ENCODE measurements around the gene FAM72C.
"Not testable (repeated sequence)": the region's sequence is repeated elsewhere in the genome, so short reads cannot be mapped to it uniquely, and the experiment has no call there.

The FAM72C gene

DNA sequence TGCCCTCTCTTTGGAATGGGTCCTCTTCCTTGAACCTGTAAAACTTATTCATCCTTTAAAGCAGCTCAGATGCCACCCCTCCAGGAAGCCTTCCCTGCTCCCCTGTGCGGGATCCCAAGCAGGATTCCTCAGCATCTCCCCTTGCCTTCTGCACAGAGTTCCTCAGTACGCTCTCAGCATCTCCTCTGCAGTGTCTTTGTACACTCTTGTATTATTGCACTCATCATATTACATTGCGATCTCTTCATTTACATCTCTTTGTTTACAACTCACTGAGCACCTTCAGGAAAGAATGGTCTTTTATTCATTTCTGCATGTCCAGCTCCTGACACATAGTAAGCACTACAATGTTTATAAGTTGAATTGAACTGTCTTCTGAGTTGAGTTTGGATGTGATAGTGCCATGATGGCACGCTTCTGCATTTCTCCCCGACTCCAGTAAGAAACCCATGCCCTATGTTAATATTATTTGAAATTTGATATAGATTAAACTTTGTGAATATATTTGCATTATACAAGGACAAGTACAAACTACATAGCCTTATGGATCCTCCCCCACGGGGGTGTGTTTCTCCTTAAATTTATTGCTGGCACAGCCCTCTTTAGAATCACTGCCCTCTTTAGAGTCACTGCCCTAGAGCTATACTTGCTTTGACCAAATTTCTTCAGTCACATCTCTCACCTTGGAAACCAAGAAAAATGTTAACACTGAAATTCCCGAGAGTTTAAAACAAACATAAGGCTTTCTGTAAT, 13.1 kb upstream of the FAM72C start:
- in situ Hi-C loops (cut with HindIII; ENCODE audit: low sequenced_read_pairs), result not testable (repeated sequence)

- in situ Hi-C loops (cut with HindIII; ENCODE audit: low sequenced_read_pairs), result not testable (repeated sequence)
Observed at GRCh38 chr1:143974416-143974815, 2.6 kb upstream of the FAM72C start.

- in situ Hi-C loops (cut with HindIII; ENCODE audit: low sequenced_read_pairs), result not testable (repeated sequence)
Observed at GRCh38 chr1:143973876-143974414, 2.2 kb upstream of the FAM72C start.

GRCh38 chr1:143972753-143973326, 1.1 kb upstream of the FAM72C start:
- in situ Hi-C loops (cut with HindIII; ENCODE audit: low sequenced_read_pairs), result not testable (repeated sequence)

GRCh38 chr1:143965860-143966259, 5.9 kb downstream of the FAM72C start:
- in situ Hi-C loops (cut with HindIII; ENCODE audit: low sequenced_read_pairs), result not testable (repeated sequence)

GRCh38 chr1:143964294-143964693, 7.5 kb downstream of the FAM72C start:
- in situ Hi-C loops (cut with HindIII; ENCODE audit: low sequenced_read_pairs), result not testable (repeated sequence)

DNA sequence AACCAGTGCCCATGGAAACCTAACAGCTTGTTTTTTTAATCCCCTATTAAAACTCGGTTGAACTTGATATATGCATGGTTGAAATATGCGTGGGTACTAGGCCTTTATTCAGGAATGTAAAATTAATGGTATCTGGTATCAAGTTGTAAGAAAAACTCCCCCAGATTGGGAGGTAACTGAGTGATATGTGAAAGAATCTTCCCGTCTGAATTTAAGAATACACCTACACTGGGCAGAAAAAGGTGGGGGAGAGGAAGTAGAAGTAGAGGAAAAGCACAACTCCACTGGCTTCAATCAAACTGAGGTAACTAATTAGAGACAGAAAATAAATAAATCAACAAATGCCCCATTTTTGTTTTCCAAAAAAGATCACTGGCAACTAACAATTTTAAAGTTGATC, 15.9 kb downstream of the FAM72C start:
- in situ Hi-C loops (cut with HindIII; ENCODE audit: low sequenced_read_pairs), result not testable (repeated sequence)

GRCh38 chr1:143952913-143953312, 18.9 kb downstream of the FAM72C start:
- in situ Hi-C loops (cut with HindIII; ENCODE audit: low sequenced_read_pairs), result not testable (repeated sequence)

- in situ Hi-C loops (cut with HindIII; ENCODE audit: low sequenced_read_pairs), result not testable (repeated sequence)
Observed at GRCh38 chr1:143951485-143952391, 20.0 kb downstream of the FAM72C start.

GRCh38 chr1:143947749-143948148, 24.0 kb downstream of the FAM72C start:
- in situ Hi-C loops (cut with HindIII; ENCODE audit: low sequenced_read_pairs), result not testable (repeated sequence)

DNA sequence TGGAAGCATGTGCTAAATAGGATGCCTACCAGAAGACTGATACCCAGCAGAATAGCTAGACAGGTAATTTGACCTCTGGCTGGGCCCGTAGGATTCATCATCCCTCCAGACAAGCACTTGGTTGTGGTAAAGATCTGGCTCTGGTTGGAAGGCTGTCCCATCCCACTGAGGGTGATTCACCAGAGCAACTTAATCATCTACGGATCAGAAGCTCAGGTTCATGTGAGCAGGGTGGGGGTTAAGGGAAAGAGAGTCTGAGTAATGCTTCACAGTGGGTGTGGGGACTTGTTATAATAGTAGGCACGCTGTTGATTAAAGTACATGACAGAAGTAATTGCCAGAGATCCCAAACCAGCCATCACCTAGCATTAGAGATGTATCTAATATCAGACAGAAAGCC, 26.5 kb downstream of the FAM72C start:
- in situ Hi-C loops (cut with HindIII; ENCODE audit: low sequenced_read_pairs), result not testable (repeated sequence)

DNA sequence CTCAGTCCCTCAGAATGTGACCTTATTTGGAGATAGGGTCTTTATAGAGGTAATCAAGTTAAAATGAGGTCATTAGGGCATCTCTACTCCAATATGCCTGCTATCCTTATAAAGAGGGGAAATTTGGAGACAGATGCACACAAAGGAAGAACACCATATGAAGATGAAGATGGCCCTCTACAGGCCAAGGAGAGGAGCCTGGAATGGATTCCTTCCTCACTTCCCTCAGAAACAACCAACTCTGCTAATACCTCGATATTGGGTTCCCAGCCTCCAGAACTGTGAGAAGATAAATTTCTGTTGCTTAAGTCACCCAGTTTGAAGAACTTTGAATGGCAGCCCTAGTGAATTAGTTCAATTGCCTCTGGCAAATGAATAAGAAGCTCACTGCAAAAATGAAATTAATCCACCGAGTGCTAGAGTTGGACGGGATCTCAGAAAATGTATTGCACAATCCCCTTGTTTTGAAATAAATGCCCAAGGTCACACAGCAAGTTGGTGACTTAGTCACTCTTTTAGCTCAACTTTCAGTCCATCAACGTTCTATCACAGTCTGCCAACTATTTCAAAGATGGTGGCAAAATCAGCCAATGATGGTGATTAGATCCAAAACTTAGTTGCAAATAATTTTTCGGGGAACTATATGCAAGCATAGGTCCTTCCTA, 27.1 kb downstream of the FAM72C start:
- in situ Hi-C loops (cut with HindIII; ENCODE audit: low sequenced_read_pairs), result not testable (repeated sequence)

DNA sequence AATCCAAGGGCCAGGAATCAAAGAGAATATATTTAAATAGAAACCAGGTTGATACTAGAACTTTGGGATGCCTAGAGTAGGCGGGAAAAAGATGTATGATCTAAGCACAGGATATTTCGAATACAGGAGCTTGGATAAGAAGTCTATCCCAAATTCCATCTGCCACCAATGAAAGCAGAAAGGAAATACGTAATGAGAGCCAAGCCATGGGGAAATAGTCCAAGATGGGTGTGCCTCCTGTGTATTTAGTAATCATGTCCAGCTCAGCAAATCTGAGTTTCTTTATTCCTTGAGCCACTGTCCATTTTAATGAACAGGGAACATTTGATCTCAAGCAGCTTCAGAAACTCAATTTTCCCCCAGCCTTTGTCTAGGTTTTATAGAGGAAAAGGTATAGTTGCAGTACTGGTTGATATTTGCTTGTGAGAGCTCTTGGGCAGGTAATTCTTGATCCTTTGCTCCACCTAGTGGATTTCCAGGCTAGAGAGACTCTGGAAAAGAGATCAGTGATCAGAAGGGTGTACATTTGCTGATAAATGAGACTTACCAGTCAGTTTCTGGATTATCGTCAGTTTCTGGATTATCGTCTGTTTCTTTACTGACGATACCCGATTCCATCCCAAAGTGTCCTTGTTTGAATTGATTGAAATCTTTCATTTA, 28.3 kb downstream of the FAM72C start:
- in situ Hi-C loops (cut with HindIII; ENCODE audit: low sequenced_read_pairs), result not testable (repeated sequence)

- in situ Hi-C loops (cut with HindIII; ENCODE audit: low sequenced_read_pairs), result not testable (repeated sequence)
Observed at GRCh38 chr1:143942238-143942860, 29.4 kb downstream of the FAM72C start.

- in situ Hi-C loops (cut with HindIII; ENCODE audit: low sequenced_read_pairs), result not testable (repeated sequence)
Observed at GRCh38 chr1:143939666-143940065, 32.1 kb downstream of the FAM72C start.

DNA sequence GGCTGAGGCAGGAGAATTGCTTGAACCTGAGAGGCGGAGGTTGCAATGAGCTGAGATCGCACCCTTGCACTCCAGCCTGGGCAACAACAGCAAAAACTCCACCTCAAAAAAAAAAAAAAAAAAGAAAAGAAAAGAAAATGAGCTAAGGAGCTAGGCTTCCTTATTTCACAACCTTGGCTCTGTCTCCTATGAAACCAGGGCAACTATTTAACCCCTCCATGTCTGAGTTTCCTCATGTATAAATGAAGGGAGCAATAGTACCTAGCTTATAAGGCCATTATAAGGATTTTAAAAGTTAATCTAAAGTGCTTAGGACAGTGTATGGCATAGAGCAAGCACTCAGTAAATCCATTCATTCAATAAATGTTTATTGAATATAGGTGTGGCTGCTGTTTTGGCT, 32.9 kb downstream of the FAM72C start:
- in situ Hi-C loops (cut with HindIII; ENCODE audit: low sequenced_read_pairs), result not testable (repeated sequence)

DNA sequence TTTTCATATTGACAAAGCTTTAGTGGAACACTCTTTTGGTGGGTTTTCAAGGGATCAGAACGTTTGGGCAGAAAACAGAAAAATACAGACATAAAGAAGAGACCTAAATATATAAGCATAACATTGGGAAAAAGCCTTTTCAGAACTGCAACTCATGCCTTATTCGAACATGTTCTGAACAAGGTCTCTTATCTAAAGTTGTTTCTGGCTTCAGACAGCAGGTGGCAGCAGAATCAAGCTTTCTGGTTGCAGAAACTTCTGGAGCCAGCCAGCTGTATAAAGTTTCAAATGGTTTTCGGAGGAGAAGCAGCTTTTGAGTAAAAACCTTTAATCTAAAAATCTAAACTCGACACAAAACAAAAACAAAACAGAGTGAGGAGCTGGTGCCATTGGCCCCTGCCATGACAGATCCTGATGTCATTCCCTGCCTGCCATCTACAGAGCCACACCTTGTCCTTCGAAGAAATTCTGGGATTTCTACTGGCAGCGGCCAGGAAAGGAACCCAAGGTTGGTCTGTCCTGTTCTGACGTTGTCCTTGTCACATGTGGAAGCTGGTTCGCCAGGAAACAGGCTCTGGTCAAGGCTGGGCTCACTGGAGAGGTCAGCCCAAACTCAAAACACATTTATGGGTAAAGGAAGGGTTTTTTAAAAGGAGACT, 35.2 kb downstream of the FAM72C start:
- in situ Hi-C loops (cut with HindIII; ENCODE audit: low sequenced_read_pairs), result not testable (repeated sequence)

DNA sequence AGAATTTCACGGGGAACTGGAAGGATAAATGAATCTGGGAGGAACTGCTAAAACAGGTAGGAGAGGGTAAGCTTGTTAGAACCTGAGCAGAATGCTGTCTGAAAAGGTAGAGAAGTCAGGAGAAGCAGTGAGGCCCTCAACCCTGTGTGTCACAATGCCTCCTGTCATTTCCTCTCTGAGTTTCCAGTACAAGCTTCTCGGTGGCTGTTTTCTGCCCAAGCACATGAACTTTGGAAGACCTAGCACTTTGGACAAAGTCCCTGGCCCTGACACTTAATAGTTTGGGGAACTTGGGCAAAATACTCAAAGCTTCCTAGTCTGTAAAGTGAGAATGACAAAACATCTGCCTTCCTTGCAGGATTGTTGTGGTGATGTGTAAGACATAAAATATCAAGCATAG, 52.7 kb downstream of the FAM72C start:
- in situ Hi-C loops (cut with HindIII; ENCODE audit: low sequenced_read_pairs), result not testable (repeated sequence)

DNA sequence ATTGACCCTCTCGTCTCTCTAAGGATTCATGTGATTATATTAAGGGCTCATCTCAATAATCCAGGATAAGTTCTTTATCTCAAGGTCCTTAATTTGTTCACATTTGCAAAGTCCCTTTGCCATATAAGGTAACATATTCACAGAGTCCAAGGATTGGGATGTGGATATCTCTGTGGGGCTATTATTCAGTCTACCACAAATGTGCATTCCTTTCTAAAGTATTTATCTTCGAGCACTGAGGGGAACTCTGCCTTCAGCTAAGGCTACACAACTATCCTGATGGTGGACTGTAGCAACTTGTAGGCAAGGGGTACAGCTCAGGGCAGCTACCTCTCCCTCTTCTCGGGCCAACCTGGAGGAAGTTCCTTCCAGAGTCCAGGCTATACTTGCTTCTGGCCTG, 53.2 kb downstream of the FAM72C start:
- in situ Hi-C loops (cut with HindIII; ENCODE audit: low sequenced_read_pairs), result not testable (repeated sequence)
